Measurements from ENCODE around the gene ATE1.

ATE1 gene

GRCh38 chr10:121804460-121804859 is 123.4 kb downstream of the ATE1 start:
- H3K27ac ChIP-seq = no peak overlapping the region
- TF ChIP-seq ZFX (IDR thresholded peaks at IDR 0.05) (no peak), CTCF (conservative IDR thresholded peaks at IDR 0.05) (no peak)

- TF ChIP-seq CTCF (conservative IDR thresholded peaks at IDR 0.05) (no peak), ZFX (IDR thresholded peaks at IDR 0.05) (no peak)
- H3K27ac ChIP-seq = no peak overlapping the region
Measured at GRCh38 chr10:121803611-121804010, 124.2 kb downstream of the ATE1 start.

GRCh38 chr10:121800831-121801230 is 127.0 kb downstream of the ATE1 start:
- no peak for TF ChIP-seq CTCF (conservative IDR thresholded peaks at IDR 0.05)
- H3K27ac ChIP-seq = no peak overlapping the region

- TF ChIP-seq CTCF (conservative IDR thresholded peaks at IDR 0.05) (no peak), ZFX (IDR thresholded peaks at IDR 0.05) (no peak)
- no peak overlapping the region for H3K27ac ChIP-seq
Measured at GRCh38 chr10:121800146-121800545, 127.7 kb downstream of the ATE1 start.

GRCh38 chr10:121797490-121797889 is 130.3 kb downstream of the ATE1 start:
- no peak for TF ChIP-seq ZFX (IDR thresholded peaks at IDR 0.05)
- TF ChIP-seq CTCF (conservative IDR thresholded peaks at IDR 0.05) = no peak
- no peak overlapping the region for H3K27ac ChIP-seq

- no peak overlapping the region for H3K27ac ChIP-seq
- TF ChIP-seq CTCF (conservative IDR thresholded peaks at IDR 0.05) (no peak), ZFX (IDR thresholded peaks at IDR 0.05) (no peak)
Measured at GRCh38 chr10:121796342-121796741, 131.5 kb downstream of the ATE1 start.

- TF ChIP-seq CTCF (conservative IDR thresholded peaks at IDR 0.05) (no peak), ZFX (IDR thresholded peaks at IDR 0.05) (no peak)
- H3K27ac ChIP-seq = no peak overlapping the region
Measured at GRCh38 chr10:121792198-121792597, 135.6 kb downstream of the ATE1 start.
